Natural killer cell treated with Interleukin-12 subunit alpha and Interleukin-12 subunit beta and Interleukin-15 and Interleukin-18, amount 100 ng/mL, for 72 hours (primary cell): Measurements from ENCODE around the gene CTBP2. TPM values are rescaled to one million over a fixed set of nuclear protein-coding genes. Genes with fewer than 3 reads are reported as not detected.
"Not testable (repeated sequence)": the region's sequence is repeated elsewhere in the genome, so short reads cannot be mapped to it uniquely, and the experiment has no call there.

ENCODE experiments used
- ATAC-seq, 2 donors: fragments of 150-1000 bp; cut with Tn5 transposase in 1 of 2; sonication (Bioruptor Pico), chemical (Tn5 transposase) in 1 of 2; 2 replicates each; pipeline ENCODE4 v1.10.0; 2021
- DNase-seq: peaks from one replicate; pipeline ENCODE4 v3.0.0; 2022; ENCODE audit warnings: low spot score
- H3K27ac Mint-ChIP-seq, 2 donors: 1 replicate in 1 of 2; 2 replicates in 1 of 2; pipeline ENCODE4 v1.8.0; 2022; ENCODE audit warnings: mixed read lengths in 2 of 2, mild to moderate bottlenecking in 1 of 2, moderate library complexity in 1 of 2
- H3K27me3 Mint-ChIP-seq, 2 donors: 1 replicate in 1 of 2; 2 replicates in 1 of 2; pipeline ENCODE4 v1.8.0; 2022; ENCODE audit warnings: mixed read lengths in 2 of 2
- H3K36me3 Mint-ChIP-seq: one replicate; pipeline ENCODE4 v1.8.0; 2022; ENCODE audit warnings: mixed read lengths
- H3K4me1 Mint-ChIP-seq, 2 donors: 1 replicate in 1 of 2; 2 replicates in 1 of 2; pipeline ENCODE4 v1.8.0; 2022; ENCODE audit warnings: low read depth in 2 of 2, mixed read lengths in 2 of 2, mild to moderate bottlenecking in 1 of 2
- H3K4me3 Mint-ChIP-seq: one replicate; pipeline ENCODE4 v1.8.0; 2022; ENCODE audit warnings: mixed read lengths
- H3K9me3 Mint-ChIP-seq: 2 replicates; pipeline ENCODE4 v1.8.0; 2022; ENCODE audit warnings: mixed read lengths
- total RNA-seq, 2 donors: library from RNA; stranded (reverse); gene quantifications; one replicate each; pipeline ENCODE4 v1.2.3, GENCODE V29; 2022

Gene CTBP2
- total RNA-seq, 2 donors from 2014 or later, result 61.3 to 76.4 TPM

- Mint-ChIP-seq H3K27ac (no peak overlapping the region), H3K9me3 (no peaks in the 10 kb centered on the region), H3K4me3 (no peak overlapping the region), H3K27me3 (peaks cover 11 to 17% of the 10 kb centered on the region in 2 donors), H3K36me3 (no peaks in the 10 kb centered on the region), H3K4me1 (no peaks in the 10 kb centered on the region)
- no peak for ATAC-seq
- no peak for DNase-seq
Measured at GRCh38 chr10:125193306-125193877, 33.0 kb upstream of the CTBP2 start.

- Mint-ChIP-seq H3K27me3 (peaks cover 9 to 17% of the 10 kb centered on the region in 2 donors), H3K9me3 (no peaks in the 10 kb centered on the region), H3K36me3 (no peaks in the 10 kb centered on the region), H3K4me1 (no peaks in the 10 kb centered on the region), H3K4me3 (no peak overlapping the region), H3K27ac (no peak overlapping the region)
- ATAC-seq (no peak), DNase-seq (no peak)
Measured at GRCh38 chr10:125192620-125193019, 32.3 kb upstream of the CTBP2 start.

- Mint-ChIP-seq H3K4me3 (no peak overlapping the region), H3K4me1 (no peaks in the 10 kb centered on the region), H3K27me3 (peaks cover 9 to 17% of the 10 kb centered on the region in 2 donors), H3K9me3 (no peaks in the 10 kb centered on the region), H3K36me3 (no peaks in the 10 kb centered on the region), H3K27ac (peak overlapping the region in 1 of 2 donors; percentile 43)
- no peak for ATAC-seq
- DNase-seq, result no peak
Measured at GRCh38 chr10:125192005-125192404, 31.6 kb upstream of the CTBP2 start.

GRCh38 chr10:125190946-125191345 is 30.6 kb upstream of the CTBP2 start:
- Mint-ChIP-seq H3K4me1 (no peaks in the 10 kb centered on the region), H3K36me3 (no peaks in the 10 kb centered on the region), H3K9me3 (no peaks in the 10 kb centered on the region), H3K27ac (no peak overlapping the region), H3K27me3 (peaks cover 9 to 17% of the 10 kb centered on the region in 2 donors), H3K4me3 (no peak overlapping the region)
- DNase-seq (no peak), ATAC-seq (no peak)

GRCh38 chr10:125190414-125190813 is 30.1 kb upstream of the CTBP2 start:
- Mint-ChIP-seq H3K4me1 (no peaks in the 10 kb centered on the region), H3K27ac (no peak overlapping the region), H3K27me3 (peaks cover 14 to 17% of the 10 kb centered on the region in 2 donors), H3K4me3 (no peak overlapping the region), H3K36me3 (no peaks in the 10 kb centered on the region), H3K9me3 (no peaks in the 10 kb centered on the region)
- no peak for ATAC-seq
- DNase-seq, result no peak

- Mint-ChIP-seq H3K27me3 (peaks cover 15 to 17% of the 10 kb centered on the region in 2 donors), H3K27ac (no peak overlapping the region), H3K9me3 (no peaks in the 10 kb centered on the region), H3K36me3 (no peaks in the 10 kb centered on the region), H3K4me1 (no peaks in the 10 kb centered on the region), H3K4me3 (no peak overlapping the region)
- DNase-seq, result no peak
- ATAC-seq, result no peak
Measured at GRCh38 chr10:125189162-125189561, 28.8 kb upstream of the CTBP2 start.

GRCh38 chr10:125187238-125188194 is 27.2 kb upstream of the CTBP2 start:
- Mint-ChIP-seq H3K36me3 (no peaks in the 10 kb centered on the region), H3K4me1 (no peaks in the 10 kb centered on the region), H3K27ac (no peak overlapping the region), H3K9me3 (no peaks in the 10 kb centered on the region), H3K27me3 (peaks cover 18% of the 10 kb centered on the region in 2 donors), H3K4me3 (no peak overlapping the region)
- no peak for ATAC-seq
- no peak for DNase-seq

GRCh38 chr10:125186431-125187170 is 26.2 kb upstream of the CTBP2 start:
- H3K9me3 Mint-ChIP-seq, result no peaks in the 10 kb centered on the region
- DNase-seq (no peak), ATAC-seq (no peak)
- no peaks in the 10 kb centered on the region for H3K36me3 Mint-ChIP-seq
- H3K4me1 Mint-ChIP-seq, result no peaks in the 10 kb centered on the region
- no peak overlapping the region for H3K4me3 Mint-ChIP-seq
- no peak overlapping the region for H3K27ac Mint-ChIP-seq
- H3K27me3 Mint-ChIP-seq, result peaks cover 25 to 27% of the 10 kb centered on the region in 2 donors

- not testable (repeated sequence) for DNase-seq, H3K27ac Mint-ChIP-seq, ATAC-seq, H3K36me3 Mint-ChIP-seq, H3K4me1 Mint-ChIP-seq, H3K4me3 Mint-ChIP-seq, H3K9me3 Mint-ChIP-seq
- peaks cover 36 to 48% of the 10 kb centered on the region in 2 donors for H3K27me3 Mint-ChIP-seq
Measured at GRCh38 chr10:125179107-125179506, 18.7 kb upstream of the CTBP2 start.

GRCh38 chr10:125177641-125178640 is 17.6 kb upstream of the CTBP2 start:
- H3K36me3 Mint-ChIP-seq, result no peaks in the 10 kb centered on the region
- peaks cover 3% of the 10 kb centered on the region for H3K9me3 Mint-ChIP-seq
- DNase-seq (no peak), ATAC-seq (no peak)
- no peak overlapping the region for H3K4me3 Mint-ChIP-seq
- H3K4me1 Mint-ChIP-seq, result peaks cover 0 to 4% of the 10 kb centered on the region in 2 donors
- H3K27ac Mint-ChIP-seq, result no peak overlapping the region
- H3K27me3 Mint-ChIP-seq, result peaks cover 35 to 50% of the 10 kb centered on the region in 2 donors

- H3K36me3 Mint-ChIP-seq, result no peaks in the 10 kb centered on the region
- no peak overlapping the region for H3K27ac Mint-ChIP-seq
- H3K9me3 Mint-ChIP-seq, result peaks cover 3% of the 10 kb centered on the region
- no peak overlapping the region for H3K4me3 Mint-ChIP-seq
- peaks cover 19 to 29% of the 10 kb centered on the region in 2 donors for H3K27me3 Mint-ChIP-seq
- DNase-seq, result no peak
- ATAC-seq, result no peak
- peaks cover 0 to 4% of the 10 kb centered on the region in 2 donors for H3K4me1 Mint-ChIP-seq
Measured at GRCh38 chr10:125175807-125176206, 15.4 kb upstream of the CTBP2 start.

- no peak for DNase-seq
- Mint-ChIP-seq H3K27me3 (peaks cover 14 to 24% of the 10 kb centered on the region in 2 donors), H3K4me3 (no peak overlapping the region), H3K4me1 (peaks cover 0 to 4% of the 10 kb centered on the region in 2 donors), H3K9me3 (peaks cover 3% of the 10 kb centered on the region), H3K36me3 (no peaks in the 10 kb centered on the region), H3K27ac (no peak overlapping the region)
- ATAC-seq, result no peak
Measured at GRCh38 chr10:125174360-125174759, 14.0 kb upstream of the CTBP2 start.

- DNase-seq, result no peak
Measured at GRCh38 chr10:125172694-125173093, 12.3 kb upstream of the CTBP2 start.

More at GRCh38 chr10:125172694-125173093, 12.3 kb upstream of the CTBP2 start:
- Mint-ChIP-seq H3K36me3 (no peaks in the 10 kb centered on the region), H3K27ac (no peak overlapping the region), H3K4me1 (peaks cover 0 to 4% of the 10 kb centered on the region in 2 donors), H3K27me3 (peaks cover 10 to 24% of the 10 kb centered on the region in 2 donors), H3K4me3 (no peak overlapping the region), H3K9me3 (peaks cover 3% of the 10 kb centered on the region)
- ATAC-seq, result no peak
